IPS-NIHi11 (cell line): ENCODE results near the gene CTNNA3.

Experiments
- DNase-seq: peaks from one replicate; pipeline ENCODE4 v3.0.0; 2012; ENCODE audit warnings: mixed read lengths, low spot score

The CTNNA3 gene

GRCh38 chr10:66860376-66860945 is 835.5 kb downstream of the CTNNA3 start:
- DNase-seq, result no peak

- DNase-seq, result no peak
Observed at GRCh38 chr10:66852811-66853210, 843.2 kb downstream of the CTNNA3 start.

- DNase-seq, result no peak
Observed at GRCh38 chr10:66848856-66849255, 847.1 kb downstream of the CTNNA3 start.

GRCh38 chr10:66844176-66844942 is 851.6 kb downstream of the CTNNA3 start:
- no peak for DNase-seq

- no peak for DNase-seq
Observed at GRCh38 chr10:66843396-66843795, 852.6 kb downstream of the CTNNA3 start.

- no peak for DNase-seq
Observed at GRCh38 chr10:66842867-66843266, 853.1 kb downstream of the CTNNA3 start.

GRCh38 chr10:66842371-66842770 is 853.6 kb downstream of the CTNNA3 start:
- DNase-seq, result no peak

- DNase-seq, result no peak
Observed at GRCh38 chr10:66838656-66839055, 857.3 kb downstream of the CTNNA3 start.

- no peak for DNase-seq
Observed at GRCh38 chr10:66837990-66838389, 858.0 kb downstream of the CTNNA3 start.

- DNase-seq, result no peak
Observed at GRCh38 chr10:66837335-66837734, 858.7 kb downstream of the CTNNA3 start.

GRCh38 chr10:66836771-66837170 is 859.2 kb downstream of the CTNNA3 start:
- DNase-seq, result no peak

- no peak for DNase-seq
Observed at GRCh38 chr10:66836057-66836456, 859.9 kb downstream of the CTNNA3 start.

GRCh38 chr10:66835400-66835799 is 860.6 kb downstream of the CTNNA3 start:
- DNase-seq, result no peak

GRCh38 chr10:66834802-66835201 is 861.2 kb downstream of the CTNNA3 start:
- DNase-seq, result no peak

GRCh38 chr10:66833861-66834260 is 862.1 kb downstream of the CTNNA3 start:
- DNase-seq, result no peak

- DNase-seq, result no peak
Observed at GRCh38 chr10:66832781-66833422, 863.1 kb downstream of the CTNNA3 start.

GRCh38 chr10:66828957-66829356 is 867.0 kb downstream of the CTNNA3 start:
- DNase-seq, result no peak

- no peak for DNase-seq
Observed at GRCh38 chr10:66827353-66827752, 868.6 kb downstream of the CTNNA3 start.

- no peak for DNase-seq
Observed at GRCh38 chr10:66823301-66823700, 872.7 kb downstream of the CTNNA3 start.

- peak; percentile 20 for DNase-seq
Observed at GRCh38 chr10:66822801-66823200, 873.2 kb downstream of the CTNNA3 start.

GRCh38 chr10:66819691-66820090 is 876.3 kb downstream of the CTNNA3 start:
- DNase-seq, result no peak

- no peak for DNase-seq
Observed at GRCh38 chr10:66813122-66813521, 882.9 kb downstream of the CTNNA3 start.

- DNase-seq, result no peak
Observed at GRCh38 chr10:66811211-66811610, 884.8 kb downstream of the CTNNA3 start.
